Fibroblast of lung (primary cell): ENCODE measurements around the gene PNPLA7. TPM values are rescaled to one million over a fixed set of nuclear protein-coding genes. Genes with fewer than 3 reads are reported as not detected.
"Not testable (repeated sequence)": the region's sequence is repeated elsewhere in the genome, so short reads cannot be mapped to it uniquely, and the experiment has no call there.

ENCODE experiments used
- DNase-seq, 2 donors: peaks; one replicate each; pipeline versions ENCODE4 v3.0.0 to v3.0.0-alpha.2; 2010; ENCODE audit warnings: low read depth in 2 of 2
- H2AFZ ChIP-seq: 2 replicates; pipeline ENCODE4 v1.5.1; 2012; ENCODE audit warnings: low read length, control low read depth, inconsistent platforms
- H3K27ac ChIP-seq: 2 replicates; pipeline ENCODE4 v1.5.1; 2011; ENCODE audit warnings: low read length, control low read depth; ENCODE audit not compliant: insufficient read depth
- H3K27me3 ChIP-seq: 2 replicates; pipeline ENCODE4 v1.5.1; 2011; ENCODE audit warnings: mild to moderate bottlenecking, low read length; ENCODE audit not compliant: control insufficient read depth, insufficient read depth
- H3K36me3 ChIP-seq: 2 replicates; pipeline ENCODE4 v1.5.1; 2011; ENCODE audit warnings: low read length; ENCODE audit not compliant: control insufficient read depth, insufficient read depth
- H3K4me1 ChIP-seq: 2 replicates; pipeline ENCODE4 v1.5.1; 2011; ENCODE audit warnings: low read length; ENCODE audit not compliant: control insufficient read depth, insufficient read depth; ENCODE audit errors: extremely low read depth
- H3K4me2 ChIP-seq: 2 replicates; pipeline ENCODE4 v1.5.1; 2011; ENCODE audit warnings: low read length, control low read depth; ENCODE audit not compliant: insufficient read depth; ENCODE audit errors: extremely low read depth
- H3K4me3 ChIP-seq, 4 experiments: fragments of 200-600 bp in 1 of 4; sonication (generic) in 1 of 4; replicated peaks in 1 of 4; 2 replicates each; pipeline ENCODE4 v1.5.1; 2011 to 2016; ENCODE audit warnings: low read length in 4 of 4, low read depth in 3 of 4, mild to moderate bottlenecking in 3 of 4, control low read depth in 2 of 4, inconsistent platforms in 1 of 4, mixed read lengths in 1 of 4; ENCODE audit not compliant: insufficient read depth in 1 of 4; ENCODE audit errors: control extremely low read depth in 1 of 4
- H3K79me2 ChIP-seq: 2 replicates; pipeline ENCODE4 v1.5.1; 2012; ENCODE audit warnings: mild to moderate bottlenecking, low read length, inconsistent platforms; ENCODE audit not compliant: control insufficient read depth, insufficient read depth
- H3K9ac ChIP-seq: 2 replicates; pipeline ENCODE4 v1.5.1; 2011; ENCODE audit warnings: mild to moderate bottlenecking, low read length, control low read depth; ENCODE audit not compliant: insufficient read depth
- H3K9me3 ChIP-seq: 2 replicates; pipeline ENCODE4 v1.5.1; 2012; ENCODE audit warnings: low read depth, low read length; ENCODE audit not compliant: control insufficient read depth, insufficient read depth
- H4K20me1 ChIP-seq: 2 replicates; pipeline ENCODE4 v1.5.1; 2011; ENCODE audit warnings: low read length; ENCODE audit not compliant: control insufficient read depth, insufficient read depth; ENCODE audit errors: extremely low read depth
- EZH2 ChIP-seq: IDR thresholded peaks from 2 replicates; pipeline ENCODE4 v1.5.1; 2012; ENCODE audit warnings: low read length, control low read depth, mild to moderate bottlenecking; ENCODE audit errors: missing control alignments
- polyA plus RNA-seq, 2 donors: library from polyadenylated mRNA; depleted of rRNA in 1 of 2; stranded (reverse) in 1 of 2; unstranded in 1 of 2; fragments of >200 nt; gene quantifications; 2 replicates each; pipeline ENCODE4 v1.2.1, GENCODE V29; 2011 to 2012; ENCODE audit warnings: missing spikeins in 1 of 2
- total RNA-seq: library from RNA; depleted of rRNA; stranded (reverse); fragments of >200 nt; gene quantifications from 2 replicates; pipeline ENCODE4 v1.2.1, GENCODE V29; 2014
- TF ChIP-seq, protein P1 (sequence below), 2 donors: IDR thresholded peaks in 1 of 2; conservative IDR thresholded peaks in 1 of 2; 1 replicate in 1 of 2; 2 replicates in 1 of 2; pipeline ENCODE4 v1.5.1; 2011 to 2012; ENCODE audit warnings: low read length in 2 of 2, control low read depth in 1 of 2, inconsistent platforms in 1 of 2, low read depth in 1 of 2, mild to moderate bottlenecking in 1 of 2

Gene PNPLA7
- total and polyA plus RNA-seq, 2 donors (not counting 1 experiment from before 2014, with no cell fraction given): 0.23 to 3.0 TPM

DNA sequence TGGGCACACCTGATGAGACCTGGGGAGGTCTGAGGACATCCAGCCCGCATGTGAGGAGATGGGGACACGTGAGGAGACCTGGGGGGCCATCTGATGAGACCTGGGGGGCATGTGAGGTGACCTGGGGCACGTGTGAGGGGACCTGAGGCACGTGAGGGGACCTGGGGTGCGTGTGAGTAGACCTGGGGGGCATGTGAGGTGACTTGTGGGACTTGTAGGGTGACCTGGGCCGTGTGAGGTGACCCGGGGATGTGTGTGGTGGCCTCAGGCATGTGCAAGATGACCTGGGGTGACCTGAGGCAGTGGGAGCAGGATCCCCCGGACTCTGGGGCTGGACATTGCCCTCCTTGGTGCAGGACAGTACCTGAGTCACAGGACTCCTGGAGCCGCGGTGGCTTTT is 30.6 kb downstream of the PNPLA7 start:
- no peak overlapping the region for H3K4me2 ChIP-seq
- no peaks in the 10 kb centered on the region for H3K27me3 ChIP-seq
- H3K9me3 ChIP-seq: no peaks in the 10 kb centered on the region
- H3K79me2 ChIP-seq: no peaks in the 10 kb centered on the region
- H4K20me1 ChIP-seq: no peaks in the 10 kb centered on the region
- H3K4me3 ChIP-seq: no peak overlapping the region
- no peak overlapping the region for H2AFZ ChIP-seq
- no peak overlapping the region for H3K27ac ChIP-seq
- TF ChIP-seq, protein P1, sequence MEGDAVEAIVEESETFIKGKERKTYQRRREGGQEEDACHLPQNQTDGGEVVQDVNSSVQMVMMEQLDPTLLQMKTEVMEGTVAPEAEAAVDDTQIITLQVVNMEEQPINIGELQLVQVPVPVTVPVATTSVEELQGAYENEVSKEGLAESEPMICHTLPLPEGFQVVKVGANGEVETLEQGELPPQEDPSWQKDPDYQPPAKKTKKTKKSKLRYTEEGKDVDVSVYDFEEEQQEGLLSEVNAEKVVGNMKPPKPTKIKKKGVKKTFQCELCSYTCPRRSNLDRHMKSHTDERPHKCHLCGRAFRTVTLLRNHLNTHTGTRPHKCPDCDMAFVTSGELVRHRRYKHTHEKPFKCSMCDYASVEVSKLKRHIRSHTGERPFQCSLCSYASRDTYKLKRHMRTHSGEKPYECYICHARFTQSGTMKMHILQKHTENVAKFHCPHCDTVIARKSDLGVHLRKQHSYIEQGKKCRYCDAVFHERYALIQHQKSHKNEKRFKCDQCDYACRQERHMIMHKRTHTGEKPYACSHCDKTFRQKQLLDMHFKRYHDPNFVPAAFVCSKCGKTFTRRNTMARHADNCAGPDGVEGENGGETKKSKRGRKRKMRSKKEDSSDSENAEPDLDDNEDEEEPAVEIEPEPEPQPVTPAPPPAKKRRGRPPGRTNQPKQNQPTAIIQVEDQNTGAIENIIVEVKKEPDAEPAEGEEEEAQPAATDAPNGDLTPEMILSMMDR (conservative IDR thresholded peaks at IDR 0.05 in 1 of 2, IDR thresholded peaks at IDR 0.05 in 1 of 2; ENCODE audit: low read depth in 1 of 2, low read length in 2 of 2): no peak
- no peak for TF ChIP-seq EZH2
- H3K36me3 ChIP-seq: no peaks in the 10 kb centered on the region
- no peaks in the 10 kb centered on the region for H3K4me1 ChIP-seq
- no peak for DNase-seq
- no peak overlapping the region for H3K9ac ChIP-seq

DNA sequence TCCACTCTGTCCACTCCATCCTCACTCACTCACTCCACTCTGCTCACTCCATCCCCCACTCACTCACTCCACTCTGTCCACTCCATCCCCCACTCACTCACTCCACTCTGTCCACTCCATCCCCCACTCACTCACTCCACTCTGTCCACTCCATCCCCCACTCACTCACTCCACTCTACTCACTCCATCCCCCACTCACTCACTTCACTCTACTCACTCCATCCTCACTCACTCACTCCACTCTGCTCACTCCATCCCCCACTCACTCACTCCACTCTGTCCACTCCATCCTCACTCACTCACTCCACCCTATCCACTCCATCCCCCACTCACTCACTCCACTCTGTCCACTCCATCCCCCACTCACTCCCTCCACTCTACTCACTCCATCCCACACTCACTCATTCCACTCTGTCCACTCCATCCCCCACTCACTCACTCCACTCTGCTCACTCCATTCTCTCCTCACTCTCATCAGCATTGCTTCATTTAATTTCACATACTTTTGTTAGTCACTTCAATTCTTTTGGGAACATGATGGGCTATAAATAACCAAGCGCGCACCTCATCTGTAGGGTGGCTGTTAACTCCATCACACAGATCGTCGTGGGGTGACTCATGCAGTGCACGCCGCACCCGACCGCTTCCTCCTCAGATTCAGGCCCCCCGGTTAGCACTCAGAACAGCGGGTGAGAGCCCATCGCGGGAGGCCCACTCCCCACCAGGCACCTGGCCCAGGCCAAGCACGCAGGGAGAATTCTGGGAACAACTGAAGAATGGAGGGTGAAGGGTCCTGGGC is 31.3 kb downstream of the PNPLA7 start:
- H3K4me2 ChIP-seq, H3K27me3 ChIP-seq: not testable (repeated sequence)

DNA sequence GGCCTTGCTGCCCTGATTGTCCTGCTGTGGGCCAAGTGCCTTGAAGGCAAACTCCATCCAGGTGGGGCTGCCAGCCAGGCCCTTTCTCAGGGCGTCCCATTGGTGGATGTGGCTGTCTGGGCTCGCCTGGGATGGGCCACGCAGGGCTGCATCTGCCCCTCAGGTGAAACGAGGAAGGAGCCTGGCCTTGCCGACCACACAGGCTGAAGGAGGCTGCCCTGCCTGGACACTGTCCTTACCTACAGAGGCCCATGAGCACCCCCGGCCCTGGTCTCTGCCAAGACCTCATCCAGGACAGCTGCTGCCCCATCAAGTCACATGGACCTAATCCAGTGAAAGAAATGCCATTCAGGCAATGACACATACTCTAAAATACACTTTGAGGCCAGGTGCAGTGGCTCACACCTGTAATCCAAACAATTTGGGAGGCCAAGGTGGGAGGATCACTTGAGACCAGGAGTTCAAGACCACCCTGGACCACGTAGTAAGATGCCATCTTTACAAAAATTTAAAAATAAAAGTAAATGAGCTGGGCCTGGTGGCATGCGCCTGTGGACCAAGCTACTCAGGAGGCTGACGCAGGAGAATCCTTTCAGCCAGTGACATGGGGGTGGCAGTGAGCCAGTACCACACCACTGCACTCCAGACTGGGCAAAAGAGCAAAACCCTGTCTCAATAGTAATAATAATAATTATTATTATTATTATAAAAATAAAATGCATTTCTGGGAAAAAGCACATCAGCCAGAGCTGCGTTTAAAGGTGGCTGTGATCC is 33.9 kb downstream of the PNPLA7 start:
- Histone ChIP-seq H3K4me2 (no peak overlapping the region), H3K4me3 (no peak overlapping the region), H3K79me2 (no peaks in the 10 kb centered on the region), H3K27me3 (no peaks in the 10 kb centered on the region), H3K4me1 (no peaks in the 10 kb centered on the region), H3K27ac (no peak overlapping the region), H2AFZ (no peak overlapping the region), H3K9ac (no peak overlapping the region), H3K9me3 (no peaks in the 10 kb centered on the region), H3K36me3 (no peaks in the 10 kb centered on the region), H4K20me1 (no peaks in the 10 kb centered on the region)
- no peak for DNase-seq
- TF ChIP-seq, protein P1 (conservative IDR thresholded peaks at IDR 0.05 in 1 of 2, IDR thresholded peaks at IDR 0.05 in 1 of 2; ENCODE audit: low read depth in 1 of 2, low read length in 2 of 2): no peak
- no peak for TF ChIP-seq EZH2

More for the DNA sequence above, 31.3 kb downstream of the PNPLA7 start:
- not testable (repeated sequence) for H3K4me3 ChIP-seq, H3K79me2 ChIP-seq, H3K36me3 ChIP-seq, H3K9me3 ChIP-seq, H3K9ac ChIP-seq, H2AFZ ChIP-seq, H3K27ac ChIP-seq, H3K4me1 ChIP-seq, H4K20me1 ChIP-seq
- peak in 1 of 2 donors; percentile 50 for DNase-seq
